Right ventricle myocardium superior (tissue), 1 donor: ENCODE results near the gene MYMX. TPM values are rescaled to one million over a fixed set of nuclear protein-coding genes. Genes with fewer than 3 reads are reported as not detected.

Experiments used
- ATAC-seq: fragments of 200-7000 bp; cut with Tn5 transposase; one replicate; pipeline ENCODE4 v1.9.1; 2020; ENCODE audit warnings: mild to moderate bottlenecking; ENCODE audit not compliant: poor library complexity
- DNase-seq: peaks from one replicate; pipeline ENCODE4 v3.0.0-alpha.2; 2020
- intact Hi-C: fragments of 100-400 bp; cut with DNase I; formaldehyde crosslinking; loops from one replicate; pipeline ENCODE4 v1.11.2; 2022
- total RNA-seq: library from RNA; stranded (reverse); fragmentation: NEBNext Ultra II Directional; extraction: Animal tissue kit (Norgen Biotek cat#: 25700); gene quantifications from one replicate; pipeline ENCODE4 v1.2.1, GENCODE V29; 2021
- donor health status: DM: no; HTN: yes; CAD: no; lungs with severe emphysema.

MYMX gene
- total RNA-seq, 1 donor from 2014 or later = 0.56 TPM

DNA sequence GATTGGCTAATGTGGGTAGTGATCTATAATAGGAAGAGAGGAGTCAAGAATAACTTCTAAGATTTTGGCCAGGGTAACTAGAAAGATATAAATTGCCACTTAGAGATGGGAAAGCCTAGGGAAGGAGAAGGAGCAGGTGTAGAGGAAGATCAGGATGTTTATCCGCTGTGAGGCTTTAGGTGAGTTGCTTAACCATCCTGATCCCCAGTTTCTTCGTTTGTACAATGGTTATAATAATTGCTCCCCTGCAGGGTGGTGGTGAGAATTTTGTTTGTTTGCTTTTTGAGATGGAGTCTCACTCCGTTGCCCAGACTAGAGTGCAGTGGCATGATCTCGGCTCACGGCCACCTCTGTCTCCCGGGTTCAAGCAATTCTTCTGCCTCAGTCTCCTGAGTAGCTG, 2.4 kb upstream of the MYMX start:
- intact Hi-C loops = no loop called here
- DNase-seq (no peak), ATAC-seq (no peak)

- DNase-seq (peak; percentile 86), ATAC-seq (peak; percentile 34)
- intact Hi-C loops = no loop called here
Observed at GRCh38 chr6:44217332-44218143, 812 bp downstream of the MYMX start.

GRCh38 chr6:44219053-44219814, 2.5 kb downstream of the MYMX start:
- ATAC-seq (peak; percentile 67), DNase-seq (peak; percentile 92)
- intact Hi-C loops = no loop called here

DNA sequence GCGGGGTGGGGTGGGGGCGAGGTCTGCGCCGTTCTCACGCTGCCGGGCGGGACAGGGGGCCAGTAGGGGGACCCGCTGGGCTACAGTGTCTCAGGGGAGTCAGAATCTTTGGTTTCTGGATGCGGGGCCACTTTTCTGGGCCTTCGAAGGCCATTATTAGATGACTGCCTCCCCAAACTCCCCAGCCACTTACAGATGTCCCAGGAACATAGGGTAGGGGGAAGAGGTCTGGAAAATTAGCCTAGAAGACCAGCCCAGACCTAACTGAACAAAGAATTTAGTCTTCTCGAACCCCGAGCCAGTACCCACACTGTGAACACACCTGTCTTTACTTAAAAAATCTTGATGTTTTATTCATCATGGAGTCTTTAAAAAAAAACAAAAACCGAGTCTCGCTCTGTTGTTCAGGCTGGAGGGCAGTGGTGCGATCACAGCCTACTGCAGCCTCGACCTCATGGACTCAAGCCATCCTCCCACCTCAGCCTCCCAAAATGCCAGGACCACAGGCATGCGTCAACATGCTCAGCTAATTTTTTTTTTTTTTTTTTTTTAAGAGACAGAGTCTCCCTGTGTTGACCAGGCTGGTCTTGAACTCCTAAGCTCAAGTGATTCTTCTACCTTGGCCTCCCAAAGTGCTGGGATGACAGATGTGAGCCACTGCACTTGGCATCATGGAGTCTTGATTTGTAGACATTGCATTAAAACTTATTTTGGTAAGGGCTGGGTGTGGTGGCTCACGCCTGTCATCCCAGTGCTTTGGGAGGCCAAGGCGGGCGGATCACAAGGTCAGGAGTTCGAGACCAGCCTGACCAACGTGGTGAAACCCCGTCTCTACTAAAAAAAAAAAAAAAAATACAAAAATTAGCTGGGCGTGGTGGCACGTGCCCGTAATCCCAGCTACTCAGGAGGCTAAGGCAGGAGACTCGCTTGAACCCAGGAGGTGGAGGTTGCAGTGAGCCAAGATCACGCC, 3.4 kb downstream of the MYMX start:
- ATAC-seq (no peak), DNase-seq (no peak)
- intact Hi-C loops = no loop called here

- intact Hi-C loops = no loop called here
- ATAC-seq (no peak), DNase-seq (no peak)
Observed at GRCh38 chr6:44220913-44221290, 4.2 kb downstream of the MYMX start.

- peak; percentile 96 for DNase-seq
- ATAC-seq = peak; percentile 59
- intact Hi-C loops = no loop called here
Observed at GRCh38 chr6:44221291-44221960, 4.7 kb downstream of the MYMX start.

- ATAC-seq (no peak), DNase-seq (no peak)
- intact Hi-C loops = no loop called here
Observed at GRCh38 chr6:44221961-44222335, 5.2 kb downstream of the MYMX start.

- DNase-seq (no peak), ATAC-seq (no peak)
- intact Hi-C loops = no loop called here
Observed at GRCh38 chr6:44222486-44223318, 6.0 kb downstream of the MYMX start.

DNA sequence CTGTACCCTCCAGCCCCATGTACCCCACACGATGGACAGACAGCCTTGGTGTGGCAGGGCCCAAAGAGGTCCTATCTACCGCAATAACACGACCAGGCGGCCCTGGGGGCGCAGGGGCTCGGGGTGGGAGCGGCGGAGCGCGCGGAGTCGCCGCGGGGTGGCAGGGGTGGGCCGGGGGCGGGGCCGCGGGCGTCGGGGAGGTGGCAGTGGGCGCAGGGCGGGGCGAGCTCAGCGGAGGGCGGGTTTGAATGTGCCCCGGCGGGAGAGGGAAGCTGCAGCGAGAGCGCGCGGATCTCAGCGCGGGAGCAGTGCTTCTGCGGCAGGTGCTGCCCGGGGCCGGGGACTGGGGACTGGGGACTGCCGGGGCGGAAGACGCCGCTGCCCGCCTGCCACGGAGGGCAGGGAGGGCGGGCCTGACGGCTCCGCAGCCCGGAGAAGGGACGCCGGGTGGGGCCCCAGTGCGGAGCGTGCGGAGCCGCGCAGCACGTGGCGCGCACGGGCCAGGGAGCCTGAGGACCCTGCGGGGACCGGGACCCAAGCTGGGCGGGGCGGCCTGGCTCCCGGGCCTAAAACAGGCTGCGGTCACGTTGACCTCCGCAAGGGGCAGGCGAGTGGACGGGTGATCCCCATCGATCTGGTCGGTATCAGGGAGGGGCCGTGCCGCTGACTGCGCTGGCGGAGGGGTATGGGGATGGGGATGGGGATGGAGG, 6.7 kb downstream of the MYMX start, which contains the start of gene SLC29A1:
TSS of gene SLC29A1 (plus strand) at position 277 of the 710 bp plus-strand sequence. CDS start 3,719 bp downstream, outside the sequence.
- peak; percentile 90 for DNase-seq
- peak; percentile 49 for ATAC-seq
- intact Hi-C loops = no loop called here

GRCh38 chr6:44224029-44224964, 7.6 kb downstream of the MYMX start:
- intact Hi-C loops = no loop called here
- ATAC-seq = no peak
- no peak for DNase-seq

- intact Hi-C loops = no loop called here
- ATAC-seq = no peak
- DNase-seq = no peak
Observed at GRCh38 chr6:44224965-44225305, 8.2 kb downstream of the MYMX start.

- no peak for DNase-seq
- intact Hi-C loops = no loop called here
Observed at GRCh38 chr6:44225579-44226325, 9.0 kb downstream of the MYMX start.

DNA sequence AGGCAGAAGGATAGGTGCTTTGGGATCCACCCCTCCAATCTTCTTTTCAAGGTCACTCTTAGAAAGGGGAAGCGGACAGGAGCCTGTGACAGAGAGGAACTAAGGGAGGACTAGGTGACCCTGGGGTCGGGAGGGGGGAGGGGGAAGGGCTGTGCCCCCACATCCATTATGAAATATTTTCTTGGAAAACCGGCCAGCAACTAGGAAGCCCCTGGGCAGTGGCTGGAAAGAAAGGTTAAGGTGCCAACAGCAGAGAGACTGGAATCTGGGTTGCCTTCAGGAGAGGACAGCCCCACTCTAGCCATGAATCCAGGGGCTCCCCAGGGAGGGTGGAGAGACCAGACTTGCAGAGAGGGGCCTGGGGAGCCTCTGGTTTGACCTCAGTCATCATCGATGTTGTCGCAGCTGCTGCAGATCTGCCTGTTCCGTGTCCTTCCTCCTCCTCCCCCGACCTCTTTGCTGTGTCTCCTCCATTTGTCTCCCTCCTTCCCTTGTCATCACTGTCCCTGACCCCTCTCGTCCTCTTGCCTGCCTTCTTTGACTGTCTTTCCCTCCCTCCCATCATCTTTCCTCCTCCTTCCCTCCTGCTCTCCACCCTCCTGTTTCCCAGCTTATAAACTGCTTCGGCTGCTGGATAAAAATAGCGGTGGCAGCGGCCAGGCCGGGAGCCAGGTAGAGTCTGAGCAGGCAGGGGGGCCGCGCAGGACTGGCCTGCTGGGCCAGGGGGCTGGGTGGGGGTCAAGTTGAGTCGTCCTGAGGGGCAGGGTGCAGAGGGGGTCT, 9.8 kb downstream of the MYMX start:
- DNase-seq = peak; percentile 75
- intact Hi-C loops = no loop called here
- peak; percentile 50 for ATAC-seq

More at GRCh38 chr6:44225579-44226325, 9.0 kb downstream of the MYMX start:
- no peak for ATAC-seq

DNA sequence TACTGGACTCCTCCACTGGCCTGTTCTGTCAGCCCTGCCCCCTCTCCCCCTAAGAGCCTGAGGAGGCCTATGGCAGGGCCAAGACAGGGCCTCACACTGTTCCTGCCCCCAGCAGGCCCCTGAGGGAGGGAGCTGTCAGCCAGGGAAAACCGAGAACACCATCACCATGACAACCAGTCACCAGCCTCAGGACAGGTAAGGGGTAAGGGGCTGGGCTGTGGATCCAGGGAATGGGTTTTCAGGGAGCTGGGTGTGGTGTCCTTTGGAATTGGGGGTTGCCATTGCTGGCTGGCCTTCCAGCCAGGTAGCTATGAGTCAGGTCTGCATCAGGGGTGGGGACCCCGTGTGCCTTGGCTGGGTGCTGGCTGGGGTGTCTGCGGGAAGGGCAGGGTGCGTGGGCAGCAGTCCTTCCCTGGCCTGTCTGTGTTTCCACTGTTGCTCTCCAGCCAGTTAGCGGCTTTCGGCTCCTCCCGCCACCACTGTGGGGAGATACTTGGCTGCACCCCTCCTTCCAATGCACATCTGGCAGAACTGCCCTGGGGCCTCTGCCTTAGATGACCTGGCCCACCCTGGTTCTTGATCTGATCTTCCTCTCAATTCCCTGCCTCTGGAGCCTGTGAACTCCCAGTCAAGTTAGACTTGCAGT, 10.5 kb downstream of the MYMX start:
- intact Hi-C loops = no loop called here
- ATAC-seq = peak; percentile 0
- peak; percentile 54 for DNase-seq
